Measurements from ENCODE around the gene EEF1AKMT3. TPM values are rescaled to one million over a fixed set of nuclear protein-coding genes. Genes with fewer than 3 reads are reported as not detected.

EEF1AKMT3 gene
- total and polyA plus RNA-seq, 2 experiments from 2014 or later = 1.3 to 5.3 TPM

DNA sequence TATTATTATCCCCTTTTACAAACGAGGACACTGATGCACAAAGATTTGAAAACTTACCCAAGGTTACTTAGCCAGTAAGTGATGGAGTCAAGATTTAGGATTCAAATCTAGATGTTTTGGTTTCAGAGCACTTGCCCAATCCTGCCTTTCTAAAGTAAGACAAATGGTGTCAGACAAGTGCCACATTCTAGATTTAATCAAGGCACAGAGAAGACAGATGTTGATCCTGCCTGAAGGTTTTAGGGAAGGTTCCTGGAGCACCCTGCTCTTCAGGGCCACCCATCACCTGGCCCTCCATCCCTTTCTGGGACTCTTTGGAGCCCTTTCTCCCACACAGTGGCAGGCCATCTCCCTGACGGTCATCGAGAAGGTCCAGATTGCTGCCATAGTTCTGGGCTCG is 14.6 kb upstream of the EEF1AKMT3 start:
- Histone ChIP-seq H3K27me3 (ENCODE audit: insufficient read depth) (peaks cover 90% of the 10 kb centered on the region), H2AFZ (no peak overlapping the region), H3K27ac (ENCODE audit: low read depth) (no peak overlapping the region), H3K4me2 (no peak overlapping the region), H3K36me3 (ENCODE audit: insufficient read depth) (no peaks in the 10 kb centered on the region), H3K79me2 (replicated peaks; ENCODE audit: insufficient read depth) (no peaks in the 10 kb centered on the region), H3K9me2 (ENCODE audit: insufficient read depth) (no peaks in the 10 kb centered on the region), H3K4me1 (ENCODE audit: insufficient read depth) (peaks cover 29% of the 10 kb centered on the region), H3F3A (replicated peaks; ENCODE audit: low read depth) (peaks cover 19% of the 10 kb centered on the region), H4K20me1 (replicated peaks; ENCODE audit: insufficient read depth) (peaks cover 4% of the 10 kb centered on the region; the same call in 1 of the 2 replicates), H3K4me3 (no peak overlapping the region)
- Mint-ChIP-seq H3K27ac (no peak overlapping the region), H3K4me1 (peaks cover 28% of the 10 kb centered on the region), H3K9me3 (no peaks in the 10 kb centered on the region), H3K4me3 (no peak overlapping the region), H3K36me3 (ENCODE audit: low read depth) (no peaks in the 10 kb centered on the region; the same call in 2 of the 3 replicates), H3K27me3 (ENCODE audit: insufficient read depth, low read depth, poor library complexity) (peaks cover 63% of the 10 kb centered on the region)
- TF ChIP-seq, protein P1, sequence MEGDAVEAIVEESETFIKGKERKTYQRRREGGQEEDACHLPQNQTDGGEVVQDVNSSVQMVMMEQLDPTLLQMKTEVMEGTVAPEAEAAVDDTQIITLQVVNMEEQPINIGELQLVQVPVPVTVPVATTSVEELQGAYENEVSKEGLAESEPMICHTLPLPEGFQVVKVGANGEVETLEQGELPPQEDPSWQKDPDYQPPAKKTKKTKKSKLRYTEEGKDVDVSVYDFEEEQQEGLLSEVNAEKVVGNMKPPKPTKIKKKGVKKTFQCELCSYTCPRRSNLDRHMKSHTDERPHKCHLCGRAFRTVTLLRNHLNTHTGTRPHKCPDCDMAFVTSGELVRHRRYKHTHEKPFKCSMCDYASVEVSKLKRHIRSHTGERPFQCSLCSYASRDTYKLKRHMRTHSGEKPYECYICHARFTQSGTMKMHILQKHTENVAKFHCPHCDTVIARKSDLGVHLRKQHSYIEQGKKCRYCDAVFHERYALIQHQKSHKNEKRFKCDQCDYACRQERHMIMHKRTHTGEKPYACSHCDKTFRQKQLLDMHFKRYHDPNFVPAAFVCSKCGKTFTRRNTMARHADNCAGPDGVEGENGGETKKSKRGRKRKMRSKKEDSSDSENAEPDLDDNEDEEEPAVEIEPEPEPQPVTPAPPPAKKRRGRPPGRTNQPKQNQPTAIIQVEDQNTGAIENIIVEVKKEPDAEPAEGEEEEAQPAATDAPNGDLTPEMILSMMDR (conservative IDR thresholded peaks at IDR 0.05; ENCODE audit: low read depth in 2 of 2) = no peak
- no peak for TF ChIP-seq EZH2phosphoT487 (IDR thresholded peaks at IDR 0.05; ENCODE audit: unreplicated experiment)
- no peak for TF ChIP-seq CREB1 (CRISPR knock-in tag; IDR thresholded peaks at IDR 0.05; ENCODE audit: low read depth)
- TF ChIP-seq, protein P2, sequence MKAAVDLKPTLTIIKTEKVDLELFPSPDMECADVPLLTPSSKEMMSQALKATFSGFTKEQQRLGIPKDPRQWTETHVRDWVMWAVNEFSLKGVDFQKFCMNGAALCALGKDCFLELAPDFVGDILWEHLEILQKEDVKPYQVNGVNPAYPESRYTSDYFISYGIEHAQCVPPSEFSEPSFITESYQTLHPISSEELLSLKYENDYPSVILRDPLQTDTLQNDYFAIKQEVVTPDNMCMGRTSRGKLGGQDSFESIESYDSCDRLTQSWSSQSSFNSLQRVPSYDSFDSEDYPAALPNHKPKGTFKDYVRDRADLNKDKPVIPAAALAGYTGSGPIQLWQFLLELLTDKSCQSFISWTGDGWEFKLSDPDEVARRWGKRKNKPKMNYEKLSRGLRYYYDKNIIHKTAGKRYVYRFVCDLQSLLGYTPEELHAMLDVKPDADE (IDR thresholded peaks at IDR 0.05) = no peak
- TF ChIP-seq POLR2AphosphoS5 (IDR thresholded peaks at IDR 0.05; ENCODE audit: low read depth) = no peak
- no peak for TF ChIP-seq JUNB (IDR thresholded peaks at IDR 0.05; ENCODE audit: unreplicated experiment)
- no peak for TF ChIP-seq STAT1 (IDR thresholded peaks at IDR 0.05; ENCODE audit: unreplicated experiment)
- TF ChIP-seq, protein P3, sequence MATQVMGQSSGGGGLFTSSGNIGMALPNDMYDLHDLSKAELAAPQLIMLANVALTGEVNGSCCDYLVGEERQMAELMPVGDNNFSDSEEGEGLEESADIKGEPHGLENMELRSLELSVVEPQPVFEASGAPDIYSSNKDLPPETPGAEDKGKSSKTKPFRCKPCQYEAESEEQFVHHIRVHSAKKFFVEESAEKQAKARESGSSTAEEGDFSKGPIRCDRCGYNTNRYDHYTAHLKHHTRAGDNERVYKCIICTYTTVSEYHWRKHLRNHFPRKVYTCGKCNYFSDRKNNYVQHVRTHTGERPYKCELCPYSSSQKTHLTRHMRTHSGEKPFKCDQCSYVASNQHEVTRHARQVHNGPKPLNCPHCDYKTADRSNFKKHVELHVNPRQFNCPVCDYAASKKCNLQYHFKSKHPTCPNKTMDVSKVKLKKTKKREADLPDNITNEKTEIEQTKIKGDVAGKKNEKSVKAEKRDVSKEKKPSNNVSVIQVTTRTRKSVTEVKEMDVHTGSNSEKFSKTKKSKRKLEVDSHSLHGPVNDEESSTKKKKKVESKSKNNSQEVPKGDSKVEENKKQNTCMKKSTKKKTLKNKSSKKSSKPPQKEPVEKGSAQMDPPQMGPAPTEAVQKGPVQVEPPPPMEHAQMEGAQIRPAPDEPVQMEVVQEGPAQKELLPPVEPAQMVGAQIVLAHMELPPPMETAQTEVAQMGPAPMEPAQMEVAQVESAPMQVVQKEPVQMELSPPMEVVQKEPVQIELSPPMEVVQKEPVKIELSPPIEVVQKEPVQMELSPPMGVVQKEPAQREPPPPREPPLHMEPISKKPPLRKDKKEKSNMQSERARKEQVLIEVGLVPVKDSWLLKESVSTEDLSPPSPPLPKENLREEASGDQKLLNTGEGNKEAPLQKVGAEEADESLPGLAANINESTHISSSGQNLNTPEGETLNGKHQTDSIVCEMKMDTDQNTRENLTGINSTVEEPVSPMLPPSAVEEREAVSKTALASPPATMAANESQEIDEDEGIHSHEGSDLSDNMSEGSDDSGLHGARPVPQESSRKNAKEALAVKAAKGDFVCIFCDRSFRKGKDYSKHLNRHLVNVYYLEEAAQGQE (IDR thresholded peaks at IDR 0.05; ENCODE audit: unreplicated experiment) = no peak
- TF ChIP-seq EZH2 (IDR thresholded peaks at IDR 0.05; ENCODE audit: low read depth, unreplicated experiment) = no peak
- TF ChIP-seq, protein P4, sequence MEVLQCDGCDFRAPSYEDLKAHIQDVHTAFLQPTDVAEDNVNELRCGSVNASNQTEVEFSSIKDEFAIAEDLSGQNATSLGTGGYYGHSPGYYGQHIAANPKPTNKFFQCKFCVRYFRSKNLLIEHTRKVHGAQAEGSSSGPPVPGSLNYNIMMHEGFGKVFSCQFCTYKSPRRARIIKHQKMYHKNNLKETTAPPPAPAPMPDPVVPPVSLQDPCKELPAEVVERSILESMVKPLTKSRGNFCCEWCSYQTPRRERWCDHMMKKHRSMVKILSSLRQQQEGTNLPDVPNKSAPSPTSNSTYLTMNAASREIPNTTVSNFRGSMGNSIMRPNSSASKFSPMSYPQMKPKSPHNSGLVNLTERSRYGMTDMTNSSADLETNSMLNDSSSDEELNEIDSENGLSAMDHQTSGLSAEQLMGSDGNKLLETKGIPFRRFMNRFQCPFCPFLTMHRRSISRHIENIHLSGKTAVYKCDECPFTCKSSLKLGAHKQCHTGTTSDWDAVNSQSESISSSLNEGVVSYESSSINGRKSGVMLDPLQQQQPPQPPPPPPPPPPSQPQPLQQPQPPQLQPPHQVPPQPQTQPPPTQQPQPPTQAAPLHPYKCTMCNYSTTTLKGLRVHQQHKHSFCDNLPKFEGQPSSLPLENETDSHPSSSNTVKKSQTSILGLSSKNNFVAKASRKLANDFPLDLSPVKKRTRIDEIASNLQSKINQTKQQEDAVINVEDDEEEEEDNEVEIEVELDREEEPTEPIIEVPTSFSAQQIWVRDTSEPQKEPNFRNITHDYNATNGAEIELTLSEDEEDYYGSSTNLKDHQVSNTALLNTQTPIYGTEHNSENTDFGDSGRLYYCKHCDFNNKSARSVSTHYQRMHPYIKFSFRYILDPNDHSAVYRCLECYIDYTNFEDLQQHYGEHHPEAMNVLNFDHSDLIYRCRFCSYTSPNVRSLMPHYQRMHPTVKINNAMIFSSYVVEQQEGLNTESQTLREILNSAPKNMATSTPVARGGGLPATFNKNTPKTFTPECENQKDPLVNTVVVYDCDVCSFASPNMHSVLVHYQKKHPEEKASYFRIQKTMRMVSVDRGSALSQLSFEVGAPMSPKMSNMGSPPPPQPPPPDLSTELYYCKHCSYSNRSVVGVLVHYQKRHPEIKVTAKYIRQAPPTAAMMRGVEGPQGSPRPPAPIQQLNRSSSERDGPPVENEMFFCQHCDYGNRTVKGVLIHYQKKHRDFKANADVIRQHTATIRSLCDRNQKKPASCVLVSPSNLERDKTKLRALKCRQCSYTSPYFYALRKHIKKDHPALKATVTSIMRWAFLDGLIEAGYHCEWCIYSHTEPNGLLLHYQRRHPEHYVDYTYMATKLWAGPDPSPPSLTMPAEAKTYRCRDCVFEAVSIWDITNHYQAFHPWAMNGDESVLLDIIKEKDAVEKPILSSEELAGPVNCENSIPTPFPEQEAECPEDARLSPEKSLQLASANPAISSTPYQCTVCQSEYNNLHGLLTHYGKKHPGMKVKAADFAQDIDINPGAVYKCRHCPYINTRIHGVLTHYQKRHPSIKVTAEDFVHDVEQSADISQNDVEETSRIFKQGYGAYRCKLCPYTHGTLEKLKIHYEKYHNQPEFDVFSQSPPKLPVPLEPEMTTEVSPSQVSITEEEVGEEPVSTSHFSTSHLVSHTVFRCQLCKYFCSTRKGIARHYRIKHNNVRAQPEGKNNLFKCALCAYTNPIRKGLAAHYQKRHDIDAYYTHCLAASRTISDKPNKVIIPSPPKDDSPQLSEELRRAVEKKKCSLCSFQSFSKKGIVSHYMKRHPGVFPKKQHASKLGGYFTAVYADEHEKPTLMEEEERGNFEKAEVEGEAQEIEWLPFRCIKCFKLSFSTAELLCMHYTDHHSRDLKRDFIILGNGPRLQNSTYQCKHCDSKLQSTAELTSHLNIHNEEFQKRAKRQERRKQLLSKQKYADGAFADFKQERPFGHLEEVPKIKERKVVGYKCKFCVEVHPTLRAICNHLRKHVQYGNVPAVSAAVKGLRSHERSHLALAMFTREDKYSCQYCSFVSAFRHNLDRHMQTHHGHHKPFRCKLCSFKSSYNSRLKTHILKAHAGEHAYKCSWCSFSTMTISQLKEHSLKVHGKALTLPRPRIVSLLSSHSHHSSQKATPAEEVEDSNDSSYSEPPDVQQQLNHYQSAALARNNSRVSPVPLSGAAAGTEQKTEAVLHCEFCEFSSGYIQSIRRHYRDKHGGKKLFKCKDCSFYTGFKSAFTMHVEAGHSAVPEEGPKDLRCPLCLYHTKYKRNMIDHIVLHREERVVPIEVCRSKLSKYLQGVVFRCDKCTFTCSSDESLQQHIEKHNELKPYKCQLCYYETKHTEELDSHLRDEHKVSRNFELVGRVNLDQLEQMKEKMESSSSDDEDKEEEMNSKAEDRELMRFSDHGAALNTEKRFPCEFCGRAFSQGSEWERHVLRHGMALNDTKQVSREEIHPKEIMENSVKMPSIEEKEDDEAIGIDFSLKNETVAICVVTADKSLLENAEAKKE (CRISPR knock-in tag; IDR thresholded peaks at IDR 0.05) = no peak
- ATAC-seq (no peak), DNase-seq (ENCODE audit: low spot score) (no peak)
